Upper lobe of right lung (tissue), 1 donor: Measurements from ENCODE around the gene NCOA3. TPM values are rescaled to one million over a fixed set of nuclear protein-coding genes. Genes with fewer than 3 reads are reported as not detected.

Experiments
- ATAC-seq: fragments of 200-7000 bp; cut with Tn5 transposase; one replicate; pipeline ENCODE4 v1.9.1; 2020; ENCODE audit warnings: mild to moderate bottlenecking, moderate library complexity
- DNase-seq: peaks from one replicate; pipeline ENCODE4 v3.0.0-alpha.2; 2020
- H3K27ac ChIP-seq: fragments of 200-600 bp; one replicate; pipeline ENCODE4 v1.8.0; 2022
- H3K27me3 ChIP-seq: fragments of 200-600 bp; one replicate; pipeline ENCODE4 v1.8.0; 2022; ENCODE audit warnings: mild to moderate bottlenecking
- H3K36me3 ChIP-seq: fragments of 200-600 bp; one replicate; pipeline ENCODE4 v1.8.0; 2022
- H3K4me1 ChIP-seq: fragments of 200-600 bp; one replicate; pipeline ENCODE4 v1.8.0; 2022
- H3K4me3 ChIP-seq: fragments of 200-600 bp; one replicate; pipeline ENCODE4 v1.8.0; 2022; ENCODE audit warnings: mild to moderate bottlenecking
- H3K9me3 ChIP-seq: fragments of 200-600 bp; one replicate; pipeline ENCODE4 v1.8.0; 2022
- CTCF ChIP-seq: fragments of 200-600 bp; IDR thresholded peaks from one replicate; pipeline ENCODE4 v1.8.0; 2022; ENCODE audit warnings: antibody characterized with exemption
- intact Hi-C: fragments of 100-400 bp; cut with DNase I; formaldehyde crosslinking; loops from one replicate; pipeline ENCODE4 v1.11.0; 2022
- total RNA-seq: library from RNA; stranded (reverse); fragmentation: NEBNext Ultra II Directional; extraction: Animal tissue kit (Norgen Biotek cat#: 25700); gene quantifications from one replicate; pipeline ENCODE4 v1.2.1, GENCODE V29; 2021
- donor health status: DM: no; HTN: yes; CAD: no; lungs with severe emphysema.

NCOA3 gene
- total RNA-seq, 1 donor from 2014 or later: 48.8 TPM

GRCh38 chr20:47645632-47646031, 143.9 kb downstream of the NCOA3 start:
- DNase-seq (no peak), ATAC-seq (no peak)
- Histone ChIP-seq H3K4me1 (no peaks in the 10 kb centered on the region), H3K36me3 (peaks cover 88% of the 10 kb centered on the region), H3K27me3 (no peaks in the 10 kb centered on the region), H3K27ac (no peak overlapping the region), H3K9me3 (no peaks in the 10 kb centered on the region), H3K4me3 (no peak overlapping the region)
- TF ChIP-seq CTCF: no peak
- intact Hi-C loops: no loop called here

- Histone ChIP-seq H3K27me3 (no peaks in the 10 kb centered on the region), H3K27ac (no peak overlapping the region), H3K9me3 (no peaks in the 10 kb centered on the region), H3K36me3 (peaks cover 91% of the 10 kb centered on the region), H3K4me1 (no peaks in the 10 kb centered on the region), H3K4me3 (no peak overlapping the region)
- no peak for TF ChIP-seq CTCF
- intact Hi-C loops: no loop called here
- no peak for DNase-seq
- ATAC-seq: no peak
Observed at GRCh38 chr20:47647994-47648393, 146.3 kb downstream of the NCOA3 start.

- ATAC-seq: no peak
- Histone ChIP-seq H3K27me3 (no peaks in the 10 kb centered on the region), H3K36me3 (peaks cover 91% of the 10 kb centered on the region), H3K9me3 (no peaks in the 10 kb centered on the region), H3K4me1 (no peaks in the 10 kb centered on the region), H3K27ac (no peak overlapping the region), H3K4me3 (no peak overlapping the region)
- no peak for TF ChIP-seq CTCF
- intact Hi-C loops: no loop called here
- DNase-seq: no peak
Observed at GRCh38 chr20:47648943-47649342, 147.3 kb downstream of the NCOA3 start.

GRCh38 chr20:47652301-47652700, 150.6 kb downstream of the NCOA3 start:
- intact Hi-C loops: no loop called here
- H3K36me3 ChIP-seq: peaks cover 95% of the 10 kb centered on the region
- H3K4me3 ChIP-seq: no peak overlapping the region
- H3K27me3 ChIP-seq: no peaks in the 10 kb centered on the region
- no peak for DNase-seq
- no peak for ATAC-seq
- no peaks in the 10 kb centered on the region for H3K4me1 ChIP-seq
- H3K9me3 ChIP-seq: no peaks in the 10 kb centered on the region
- no peak overlapping the region for H3K27ac ChIP-seq
- no peak for TF ChIP-seq CTCF

GRCh38 chr20:47652794-47653193, 151.1 kb downstream of the NCOA3 start:
- Histone ChIP-seq H3K27me3 (no peaks in the 10 kb centered on the region), H3K9me3 (no peaks in the 10 kb centered on the region), H3K4me3 (no peak overlapping the region), H3K27ac (no peak overlapping the region), H3K36me3 (peaks cover 95% of the 10 kb centered on the region), H3K4me1 (no peaks in the 10 kb centered on the region)
- ATAC-seq (no peak), DNase-seq (no peak)
- no peak for TF ChIP-seq CTCF
- intact Hi-C loops: no loop called here

GRCh38 chr20:47653869-47654268, 152.2 kb downstream of the NCOA3 start:
- Histone ChIP-seq H3K27me3 (no peaks in the 10 kb centered on the region), H3K4me3 (no peak overlapping the region), H3K36me3 (peaks cover 88% of the 10 kb centered on the region), H3K9me3 (no peaks in the 10 kb centered on the region), H3K4me1 (no peaks in the 10 kb centered on the region), H3K27ac (no peak overlapping the region)
- DNase-seq (no peak), ATAC-seq (no peak)
- TF ChIP-seq CTCF: no peak
- intact Hi-C loops: no loop called here
